ENCODE measurements around the gene IPO11.
A peak's percentile ranks its signal among the peaks of the same experiment; 100 is the strongest.

The IPO11 gene

GRCh38 chr5:62412549-62413329 lies at the start of gene IPO11:
TSS of gene IPO11 (plus strand) at chr5:62412763. CDS start at chr5:62437280, 24,517 bp downstream.
- DNase-seq (ENCODE audit: extremely low read depth in 1 of 2, low read depth in 1 of 2), result peak; percentile 97 to 98

GRCh38 chr5:62369039-62369438 lies 43.5 kb upstream of the IPO11 start:
- DNase-seq (ENCODE audit: extremely low read depth in 1 of 2, low read depth in 1 of 2), result no peak

- no peak for DNase-seq (ENCODE audit: extremely low read depth in 1 of 2, low read depth in 1 of 2)
Measured at GRCh38 chr5:62371409-62371808, 41.2 kb upstream of the IPO11 start.

- no peak for DNase-seq (ENCODE audit: extremely low read depth in 1 of 2, low read depth in 1 of 2)
Measured at GRCh38 chr5:62372600-62372999, 40.0 kb upstream of the IPO11 start.

GRCh38 chr5:62373382-62373781 lies 39.2 kb upstream of the IPO11 start:
- DNase-seq (ENCODE audit: extremely low read depth in 1 of 2, low read depth in 1 of 2), result no peak

- no peak for DNase-seq (ENCODE audit: extremely low read depth in 1 of 2, low read depth in 1 of 2)
Measured at GRCh38 chr5:62374090-62374489, 38.5 kb upstream of the IPO11 start.

- DNase-seq (ENCODE audit: extremely low read depth in 1 of 2, low read depth in 1 of 2), result no peak
Measured at GRCh38 chr5:62375627-62376026, 36.9 kb upstream of the IPO11 start.

- DNase-seq (ENCODE audit: extremely low read depth in 1 of 2, low read depth in 1 of 2), result no peak
Measured at GRCh38 chr5:62376064-62376463, 36.5 kb upstream of the IPO11 start.

- DNase-seq (ENCODE audit: extremely low read depth in 1 of 2, low read depth in 1 of 2), result no peak
Measured at GRCh38 chr5:62385131-62385530, 27.4 kb upstream of the IPO11 start.

- no peak for DNase-seq (ENCODE audit: extremely low read depth in 1 of 2, low read depth in 1 of 2)
Measured at GRCh38 chr5:62385816-62386400, 26.7 kb upstream of the IPO11 start.

GRCh38 chr5:62386824-62387223 lies 25.7 kb upstream of the IPO11 start:
- no peak for DNase-seq (ENCODE audit: extremely low read depth in 1 of 2, low read depth in 1 of 2)

GRCh38 chr5:62395210-62395950 lies 17.2 kb upstream of the IPO11 start:
- DNase-seq (ENCODE audit: extremely low read depth in 1 of 2, low read depth in 1 of 2), result no peak

GRCh38 chr5:62403411-62404250 lies 8.9 kb upstream of the IPO11 start, which contains the start of gene DIMT1:
TSS of gene DIMT1 (minus strand) at chr5:62403905. CDS start at chr5:62403772, 133 bp downstream.
- peak; percentile 72 to 82 for DNase-seq (ENCODE audit: extremely low read depth in 1 of 2, low read depth in 1 of 2)

GRCh38 chr5:62413711-62414110 lies 1.1 kb downstream of the IPO11 start:
- no peak for DNase-seq (ENCODE audit: extremely low read depth in 1 of 2, low read depth in 1 of 2)

GRCh38 chr5:62418462-62419076 lies 6.0 kb downstream of the IPO11 start:
- DNase-seq (ENCODE audit: extremely low read depth in 1 of 2, low read depth in 1 of 2), result no peak

GRCh38 chr5:62419609-62420008 lies 7.0 kb downstream of the IPO11 start:
- no peak for DNase-seq (ENCODE audit: extremely low read depth in 1 of 2, low read depth in 1 of 2)

- no peak for DNase-seq (ENCODE audit: extremely low read depth in 1 of 2, low read depth in 1 of 2)
Measured at GRCh38 chr5:62421414-62421813, 8.9 kb downstream of the IPO11 start.

- DNase-seq (ENCODE audit: extremely low read depth in 1 of 2, low read depth in 1 of 2), result no peak
Measured at GRCh38 chr5:62424763-62425162, 12.2 kb downstream of the IPO11 start.

GRCh38 chr5:62431735-62432620 lies 19.4 kb downstream of the IPO11 start:
- DNase-seq (ENCODE audit: extremely low read depth in 1 of 2, low read depth in 1 of 2), result no peak
